GM19463 (cell line): ENCODE data around the gene DENND1C.

ENCODE experiments used
- ATAC-seq: cut with Tn5 transposase; IDR thresholded peaks from one replicate; pipeline ENCODE4 v1.9.1; 2021; ENCODE audit warnings: mild to moderate bottlenecking, moderate library complexity; ENCODE audit not compliant: unreplicated experiment

DENND1C gene

GRCh38 chr19:6480848-6481415 is 655 bp downstream of the DENND1C start:
- ATAC-seq: no peak

- no peak for ATAC-seq
Observed at GRCh38 chr19:6479836-6480398, 1.7 kb downstream of the DENND1C start.

GRCh38 chr19:6478815-6479214 is 2.8 kb downstream of the DENND1C start:
- ATAC-seq: no peak

- ATAC-seq: no peak
Observed at GRCh38 chr19:6476896-6477431, 4.6 kb downstream of the DENND1C start.

- ATAC-seq: no peak
Observed at GRCh38 chr19:6476155-6476895, 5.3 kb downstream of the DENND1C start.

GRCh38 chr19:6475321-6476108 is 6.1 kb downstream of the DENND1C start:
- ATAC-seq: no peak

- ATAC-seq: no peak
Observed at GRCh38 chr19:6473647-6474046, 7.9 kb downstream of the DENND1C start.

GRCh38 chr19:6472713-6473112 is 8.9 kb downstream of the DENND1C start:
- no peak for ATAC-seq

GRCh38 chr19:6471076-6471475 is 10.5 kb downstream of the DENND1C start:
- no peak for ATAC-seq

- ATAC-seq: no peak
Observed at GRCh38 chr19:6470173-6470572, 11.4 kb downstream of the DENND1C start.

- no peak for ATAC-seq
Observed at GRCh38 chr19:6467384-6467783, 14.2 kb downstream of the DENND1C start.

GRCh38 chr19:6466526-6467248 is 14.9 kb downstream of the DENND1C start:
- no peak for ATAC-seq

- ATAC-seq: no peak
Observed at GRCh38 chr19:6465663-6466062, 15.9 kb downstream of the DENND1C start.

GRCh38 chr19:6465006-6465405 is 16.6 kb downstream of the DENND1C start:
- no peak for ATAC-seq

GRCh38 chr19:6464070-6464873 is 17.3 kb downstream of the DENND1C start, which contains the start of gene CRB3:
CRB3 (plus strand) TSS chr19:6464271; CDS start chr19:6464702, 431 bp downstream.
- no peak for ATAC-seq

- peak; percentile 80 for ATAC-seq
Observed at GRCh38 chr19:6460099-6460884, 21.3 kb downstream of the DENND1C start.

- ATAC-seq: no peak
Observed at GRCh38 chr19:6459262-6460098, 22.1 kb downstream of the DENND1C start, which contains the start of gene SLC25A23. SLC25A23 (minus strand) TSS chr19:6459792; CDS start chr19:6459628, 164 bp downstream.

GRCh38 chr19:6458695-6459261 is 22.8 kb downstream of the DENND1C start:
- no peak for ATAC-seq
